Natural killer cell (primary cell): ENCODE results near the gene CCL26. TPM values are rescaled to one million over a fixed set of nuclear protein-coding genes. Genes with fewer than 3 reads are reported as not detected.

ENCODE experiments used
- ATAC-seq, 3 donors: fragments of 150-1000 bp in 2 of 3; fragments of 200-7000 bp in 1 of 3; cut with Tn5 transposase; 1 replicate in 1 of 3; 2 replicates in 2 of 3; pipeline ENCODE4 v1.10.0; 2021; ENCODE audit warnings: mild to moderate bottlenecking in 2 of 3, moderate library complexity in 2 of 3
- DNase-seq, 2 donors: peaks; one replicate each; pipeline versions ENCODE4 v3.0.0 to v3.0.0-alpha.2; 2013 to 2021; ENCODE audit warnings: mixed read lengths in 1 of 2
- H3K27ac ChIP-seq: one replicate; pipeline ENCODE4 v1.5.1; 2013; ENCODE audit warnings: mild to moderate bottlenecking, low read length
- H3K27me3 ChIP-seq: one replicate; pipeline ENCODE4 v1.6.1; 2013; ENCODE audit warnings: low read length; ENCODE audit not compliant: control insufficient read depth, insufficient read depth
- H3K36me3 ChIP-seq: one replicate; pipeline ENCODE4 v1.6.1; 2013; ENCODE audit warnings: low read length; ENCODE audit not compliant: control insufficient read depth, insufficient read depth
- H3K4me1 ChIP-seq: one replicate; pipeline ENCODE4 v1.6.1; 2013; ENCODE audit warnings: low read length; ENCODE audit not compliant: control insufficient read depth, insufficient read depth
- H3K4me3 ChIP-seq: one replicate; pipeline ENCODE4 v1.5.1; 2013; ENCODE audit warnings: low read length
- H3K9me3 ChIP-seq: one replicate; pipeline ENCODE4 v1.6.1; 2013; ENCODE audit warnings: low read length; ENCODE audit not compliant: control insufficient read depth, insufficient read depth
- H3K27ac Mint-ChIP-seq, 2 donors: one replicate each; pipeline ENCODE4 v1.8.0; 2022; ENCODE audit warnings: mild to moderate bottlenecking in 2 of 2, mixed read lengths in 2 of 2, moderate library complexity in 1 of 2
- H3K27me3 Mint-ChIP-seq, 2 donors: one replicate each; pipeline ENCODE4 v1.8.0; 2022; ENCODE audit warnings: low read depth in 2 of 2, mixed read lengths in 2 of 2
- H3K36me3 Mint-ChIP-seq: one replicate; pipeline ENCODE4 v1.8.0; 2022; ENCODE audit warnings: mixed read lengths
- H3K4me1 Mint-ChIP-seq, 2 donors: one replicate each; pipeline ENCODE4 v1.8.0; 2022; ENCODE audit warnings: mixed read lengths in 2 of 2
- H3K4me3 Mint-ChIP-seq: one replicate; pipeline ENCODE4 v1.8.0; 2022; ENCODE audit warnings: mild to moderate bottlenecking, moderate library complexity, mixed read lengths
- H3K9me3 Mint-ChIP-seq, 2 donors: one replicate each; pipeline ENCODE4 v1.8.0; 2022; ENCODE audit warnings: mixed read lengths in 2 of 2
- CTCF ChIP-seq: fragments of 200-600 bp; IDR thresholded peaks from one replicate; pipeline ENCODE4 v1.8.0; 2022; ENCODE audit warnings: antibody characterized with exemption
- WGBS: methylation state at CpG from one replicate; pipeline ENCODE4 v1.1.7; 2013; ENCODE audit warnings: missing lambda C conversion rate; ENCODE audit not compliant: insufficient coverage; 5-methylcytosine and 5-hydroxymethylcytosine counted together
- intact Hi-C: fragments of 100-400 bp; cut with micrococcal nuclease; formaldehyde crosslinking; loops from one replicate; pipeline ENCODE4 v1.14.2; 2022
- total RNA-seq, 4 donors: library from RNA; stranded (reverse); fragments of 120-200 nt in 1 of 4; gene quantifications; one replicate each; pipeline versions ENCODE4 v1.2.3 to v1.2.4, GENCODE V29; 2013 to 2022

The CCL26 gene
- total RNA-seq, 3 donors from 2014 or later (not counting 1 experiment from before 2014, with no cell fraction given): not detected

DNA sequence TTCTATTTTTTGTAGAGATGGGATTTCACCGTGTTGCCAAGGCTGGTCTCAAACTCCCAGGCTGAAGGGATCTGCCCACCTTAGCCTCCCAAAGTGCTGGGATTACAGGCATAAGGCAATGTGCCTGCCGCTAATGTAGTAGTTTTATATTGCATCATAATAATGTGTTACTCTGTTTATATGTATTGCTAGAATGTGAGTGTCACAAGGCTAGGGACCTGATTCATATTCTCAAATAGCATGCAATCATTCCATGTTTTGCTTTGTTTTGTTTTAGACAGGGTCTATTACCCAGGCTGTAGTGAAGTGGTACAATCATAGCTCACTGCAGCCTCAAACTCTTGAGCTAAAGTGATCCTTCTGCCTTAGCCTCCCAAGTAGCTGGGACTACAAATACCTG, 13.5 kb downstream of the CCL26 start:
- no peaks in the 10 kb centered on the region for H3K36me3 Mint-ChIP-seq
- no peak overlapping the region for H3K4me3 ChIP-seq
- no peaks in the 10 kb centered on the region for H3K9me3 Mint-ChIP-seq
- DNase-seq (no peak), ATAC-seq (no peak)
- intact Hi-C loops: no loop called here
- no peak for TF ChIP-seq CTCF
- no peaks in the 10 kb centered on the region for H3K9me3 ChIP-seq
- H3K27me3 ChIP-seq: no peaks in the 10 kb centered on the region
- no peak overlapping the region for H3K27ac Mint-ChIP-seq
- no peak overlapping the region for H3K27ac ChIP-seq
- H3K4me1 ChIP-seq: peaks cover 5% of the 10 kb centered on the region
- no peaks in the 10 kb centered on the region for H3K36me3 ChIP-seq
- H3K4me1 Mint-ChIP-seq: peaks cover 6 to 12% of the 10 kb centered on the region in 2 donors
- peaks cover 0 to 3% of the 10 kb centered on the region in 2 donors for H3K27me3 Mint-ChIP-seq
- H3K4me3 Mint-ChIP-seq: no peak overlapping the region
- 100% methylated on average over 1 of the region's 2 CpGs for WGBS

GRCh38 chr7:75757860-75758259, 14.2 kb downstream of the CCL26 start:
- Histone ChIP-seq H3K36me3 (no peaks in the 10 kb centered on the region), H3K27ac (no peak overlapping the region), H3K27me3 (no peaks in the 10 kb centered on the region), H3K4me1 (peaks cover 5% of the 10 kb centered on the region), H3K4me3 (no peak overlapping the region), H3K9me3 (no peaks in the 10 kb centered on the region)
- WGBS: 92% methylated on average over 6 of the region's 7 CpGs
- H3K4me3 Mint-ChIP-seq: no peak overlapping the region
- no peaks in the 10 kb centered on the region for H3K9me3 Mint-ChIP-seq
- no peak for TF ChIP-seq CTCF
- intact Hi-C loops: no loop called here
- DNase-seq (no peak), ATAC-seq (no peak)
- no peaks in the 10 kb centered on the region for H3K36me3 Mint-ChIP-seq
- peaks cover 6 to 12% of the 10 kb centered on the region in 2 donors for H3K4me1 Mint-ChIP-seq
- peaks cover 0 to 3% of the 10 kb centered on the region in 2 donors for H3K27me3 Mint-ChIP-seq
- no peak overlapping the region for H3K27ac Mint-ChIP-seq

DNA sequence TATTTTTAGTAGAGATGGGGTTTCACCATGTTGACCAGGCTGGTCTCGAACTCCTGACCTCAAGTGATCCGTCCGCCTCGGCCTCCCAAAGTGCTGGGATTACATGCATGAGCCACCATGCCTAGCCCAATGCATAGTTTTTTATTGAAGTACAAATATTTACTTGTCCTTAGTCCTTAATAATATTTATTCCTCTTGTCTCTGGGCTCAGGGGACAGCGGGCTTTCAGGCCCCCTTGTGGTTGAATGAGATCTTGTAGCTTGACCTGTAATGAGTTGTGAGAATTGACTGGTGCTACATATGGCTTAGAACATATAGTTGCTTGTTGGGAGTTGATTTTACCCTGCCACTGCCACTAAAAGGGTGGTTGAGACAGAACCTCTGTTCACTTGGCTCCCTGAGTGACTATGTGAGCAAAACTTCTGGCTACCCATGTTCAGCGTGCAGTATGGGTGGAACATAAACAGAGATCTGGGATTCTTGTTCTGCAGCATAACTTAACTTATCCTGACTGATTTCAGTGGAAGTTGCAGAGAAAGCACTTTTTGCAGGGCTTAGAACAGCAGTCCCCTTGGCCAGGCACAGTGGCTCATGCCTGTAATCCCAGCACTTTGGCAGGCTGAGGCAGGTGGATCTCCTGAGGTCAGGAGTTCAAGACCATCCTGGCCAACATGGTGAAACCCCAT, 14.9 kb downstream of the CCL26 start:
- no peaks in the 10 kb centered on the region for H3K27me3 Mint-ChIP-seq
- no peak overlapping the region for H3K4me3 Mint-ChIP-seq
- Histone ChIP-seq H3K36me3 (no peaks in the 10 kb centered on the region), H3K4me3 (no peak overlapping the region), H3K27ac (no peak overlapping the region), H3K9me3 (no peaks in the 10 kb centered on the region), H3K4me1 (peaks cover 3% of the 10 kb centered on the region), H3K27me3 (no peaks in the 10 kb centered on the region)
- H3K9me3 Mint-ChIP-seq: no peaks in the 10 kb centered on the region
- 81% methylated on average over 6 of the region's 6 CpGs for WGBS
- no peaks in the 10 kb centered on the region for H3K36me3 Mint-ChIP-seq
- no peak for TF ChIP-seq CTCF
- intact Hi-C loops: no loop called here
- no peak overlapping the region for H3K27ac Mint-ChIP-seq
- peak in 2 of 3 donors; percentile 40 to 60 for ATAC-seq
- DNase-seq: peak in 1 of 2 donors; percentile 38
- H3K4me1 Mint-ChIP-seq: peaks cover under 1 to 7% of the 10 kb centered on the region in 2 donors
